PC-3 (cell line): Measurements from ENCODE around the gene ZNF614. TPM values are rescaled to one million over a fixed set of nuclear protein-coding genes. Genes with fewer than 3 reads are reported as not detected.

ENCODE experiments used
- ATAC-seq: fragments of 200-7000 bp; cut with Tn5 transposase; 2 replicates; pipeline ENCODE4 v1.9.1; 2020; ENCODE audit warnings: mild to moderate bottlenecking, moderate library complexity
- BruUV-seq: library from RNA; stranded (reverse); fragments of 400-500 nt; replicated peaks from 2 replicates; lab custom pipeline; 2021; lab: Mats Ljungman, UMichigan
- CTCF ChIA-PET: fragments of 300-600 bp; sonication (Branson Sonifier 250); formaldehyde crosslinking; loops from one replicate; lab custom pipeline; 2022; ENCODE audit warnings: antibody characterized with exemption; lab: Charles Lee
- POLR2A ChIA-PET: fragments of 300-600 bp; sonication (Branson Sonifier 250); formaldehyde crosslinking; loops from one replicate; lab custom pipeline; 2022; ENCODE audit warnings: antibody characterized with exemption; ENCODE audit not compliant: unreplicated experiment; lab: Charles Lee
- DNase-seq: peaks from one replicate; pipeline ENCODE4 v3.0.0-alpha.2; 2015
- H2AFZ ChIP-seq: fragments of 300-600 bp; sonication (generic); 2 replicates; pipeline ENCODE4 v1.6.0; 2016; ENCODE audit warnings: antibody characterized with exemption, low read length
- H3F3A ChIP-seq: fragments of 300-600 bp; sonication (generic); one replicate; pipeline ENCODE4 v1.6.0; 2017; ENCODE audit warnings: antibody characterized with exemption, low read length, control low read depth, mild to moderate bottlenecking; ENCODE audit not compliant: unreplicated experiment
- H3K27ac ChIP-seq: fragments of 300-600 bp; sonication (generic); 2 replicates; pipeline ENCODE4 v1.5.1; 2016; ENCODE audit warnings: mild to moderate bottlenecking, low read length
- H3K27me3 ChIP-seq: fragments of 300-600 bp; sonication (generic); 2 replicates; pipeline ENCODE4 v1.6.1; 2016; ENCODE audit warnings: low read length, mixed read lengths
- H3K36me3 ChIP-seq: fragments of 300-600 bp; sonication (generic); 2 replicates; pipeline ENCODE4 v1.6.1; 2016; ENCODE audit warnings: low read depth, mixed run types, low read length, mixed read lengths
- H3K4me1 ChIP-seq: fragments of 300-600 bp; sonication (generic); 2 replicates; pipeline ENCODE4 v1.5.1; 2016; ENCODE audit warnings: low read length; ENCODE audit not compliant: insufficient read depth
- H3K4me2 ChIP-seq: fragments of 300-600 bp; sonication (generic); 2 replicates; pipeline ENCODE4 v1.6.0; 2016; ENCODE audit warnings: low read length
- H3K4me3 ChIP-seq: fragments of 300-600 bp; sonication (generic); 2 replicates; pipeline ENCODE4 v1.5.1; 2016; ENCODE audit warnings: mild to moderate bottlenecking, low read length, mixed read lengths
- H3K79me2 ChIP-seq: fragments of 300-600 bp; sonication (generic); 2 replicates; pipeline ENCODE4 v1.6.1; 2017; ENCODE audit warnings: low read length, mixed read lengths
- H3K9ac ChIP-seq: fragments of 300-600 bp; sonication (generic); 2 replicates; pipeline ENCODE4 v1.6.0; 2016; ENCODE audit warnings: mild to moderate bottlenecking, low read length
- H3K9me2 ChIP-seq: fragments of 300-600 bp; sonication (generic); replicated peaks from 2 replicates; pipeline ENCODE4 v1.6.1; 2016; ENCODE audit warnings: mixed run types, low read length, mixed read lengths
- H3K9me3 ChIP-seq: fragments of 300-600 bp; sonication (generic); 2 replicates; pipeline ENCODE4 v1.6.1; 2016; ENCODE audit warnings: low read length, mixed read lengths
- H4K20me1 ChIP-seq: fragments of 300-600 bp; sonication (generic); 2 replicates; pipeline ENCODE4 v1.6.1; 2016; ENCODE audit warnings: low read length, mixed read lengths
- EZH2 ChIP-seq: fragments of 300-600 bp; sonication (generic); IDR thresholded peaks from one replicate; pipeline ENCODE4 v1.6.1; 2017; ENCODE audit warnings: antibody characterized with exemption, mild to moderate bottlenecking, low read length; ENCODE audit not compliant: unreplicated experiment
- EZH2phosphoT487 ChIP-seq: fragments of 300-600 bp; sonication (generic); IDR thresholded peaks from 2 replicates; pipeline ENCODE4 v1.6.1; 2018; ENCODE audit warnings: mild to moderate bottlenecking, antibody characterized with exemption, low read length, borderline replicate concordance
- intact Hi-C: fragments of 100-400 bp; cut with micrococcal nuclease; formaldehyde crosslinking; loops from 2 replicates; pipeline ENCODE4 v1.9.0; 2023
- total RNA-seq: library from RNA; depleted of rRNA; stranded (reverse); fragments of >200 nt; gene quantifications from 2 replicates; pipeline ENCODE4 v1.2.3, GENCODE V29; 2014
- TF ChIP-seq, protein P1 (sequence below): fragments of 300-600 bp; sonication (generic); conservative IDR thresholded peaks from 2 replicates; pipeline ENCODE4 v1.5.1; 2017; ENCODE audit warnings: antibody characterized with exemption, low read depth, mild to moderate bottlenecking, low read length

The ZNF614 gene
- total RNA-seq, 1 experiment from 2014 or later, result 10.4 TPM

DNA sequence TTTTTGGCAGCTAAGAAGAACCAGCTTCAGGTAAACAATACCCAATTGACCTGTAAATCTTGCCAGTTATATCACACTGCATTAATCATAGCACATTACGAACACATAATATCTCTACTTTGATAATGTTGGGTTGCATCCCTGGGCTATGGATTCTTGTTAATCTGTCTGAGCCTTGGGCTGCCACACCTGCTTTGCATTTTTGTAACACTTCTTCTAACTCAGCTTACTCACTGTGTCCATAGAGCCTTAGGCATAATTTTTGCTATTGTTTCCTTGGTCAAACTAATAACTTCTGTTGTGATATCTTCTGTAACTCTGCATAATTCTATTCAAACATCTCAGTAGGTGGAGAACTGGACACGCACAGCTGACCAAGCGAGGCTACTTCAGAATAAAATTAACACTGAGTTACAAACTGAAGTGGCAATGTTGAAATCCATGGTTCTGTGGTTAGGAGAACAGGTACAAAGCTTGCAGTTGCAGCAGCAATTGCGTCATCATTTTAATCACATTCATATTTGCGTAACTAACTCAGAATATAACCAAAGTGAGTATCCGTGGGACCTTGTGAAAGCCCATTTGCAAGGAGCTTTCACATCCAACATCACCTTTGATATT, 48.0 kb downstream of the ZNF614 start:
- ChIA-PET POLR2A (no interaction called here), CTCF (no interaction called here)
- peaks cover 80% of the 10 kb centered on the region for H3K9me3 ChIP-seq
- no peaks in the 10 kb centered on the region for H3K9me2 ChIP-seq
- BruUV-seq, result no TSS peak
- DNase-seq (no peak), ATAC-seq (no peak)
- intact Hi-C loops, result no loop called here
- peaks cover 34% of the 10 kb centered on the region for H3K79me2 ChIP-seq
- no peaks in the 10 kb centered on the region for H3K27me3 ChIP-seq
- no peak overlapping the region for H3K4me2 ChIP-seq
- H2AFZ ChIP-seq, result no peak overlapping the region
- no peaks in the 10 kb centered on the region for H3F3A ChIP-seq
- peaks cover 94% of the 10 kb centered on the region for H3K36me3 ChIP-seq
- no peak overlapping the region for H3K27ac ChIP-seq
- H3K4me3 ChIP-seq, result no peak overlapping the region
- H3K4me1 ChIP-seq, result no peaks in the 10 kb centered on the region
- no peaks in the 10 kb centered on the region for H4K20me1 ChIP-seq
- H3K9ac ChIP-seq, result no peak overlapping the region
- TF ChIP-seq EZH2 (no peak), EZH2phosphoT487 (no peak)
- TF ChIP-seq, protein P1, sequence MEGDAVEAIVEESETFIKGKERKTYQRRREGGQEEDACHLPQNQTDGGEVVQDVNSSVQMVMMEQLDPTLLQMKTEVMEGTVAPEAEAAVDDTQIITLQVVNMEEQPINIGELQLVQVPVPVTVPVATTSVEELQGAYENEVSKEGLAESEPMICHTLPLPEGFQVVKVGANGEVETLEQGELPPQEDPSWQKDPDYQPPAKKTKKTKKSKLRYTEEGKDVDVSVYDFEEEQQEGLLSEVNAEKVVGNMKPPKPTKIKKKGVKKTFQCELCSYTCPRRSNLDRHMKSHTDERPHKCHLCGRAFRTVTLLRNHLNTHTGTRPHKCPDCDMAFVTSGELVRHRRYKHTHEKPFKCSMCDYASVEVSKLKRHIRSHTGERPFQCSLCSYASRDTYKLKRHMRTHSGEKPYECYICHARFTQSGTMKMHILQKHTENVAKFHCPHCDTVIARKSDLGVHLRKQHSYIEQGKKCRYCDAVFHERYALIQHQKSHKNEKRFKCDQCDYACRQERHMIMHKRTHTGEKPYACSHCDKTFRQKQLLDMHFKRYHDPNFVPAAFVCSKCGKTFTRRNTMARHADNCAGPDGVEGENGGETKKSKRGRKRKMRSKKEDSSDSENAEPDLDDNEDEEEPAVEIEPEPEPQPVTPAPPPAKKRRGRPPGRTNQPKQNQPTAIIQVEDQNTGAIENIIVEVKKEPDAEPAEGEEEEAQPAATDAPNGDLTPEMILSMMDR, result no peak

DNA sequence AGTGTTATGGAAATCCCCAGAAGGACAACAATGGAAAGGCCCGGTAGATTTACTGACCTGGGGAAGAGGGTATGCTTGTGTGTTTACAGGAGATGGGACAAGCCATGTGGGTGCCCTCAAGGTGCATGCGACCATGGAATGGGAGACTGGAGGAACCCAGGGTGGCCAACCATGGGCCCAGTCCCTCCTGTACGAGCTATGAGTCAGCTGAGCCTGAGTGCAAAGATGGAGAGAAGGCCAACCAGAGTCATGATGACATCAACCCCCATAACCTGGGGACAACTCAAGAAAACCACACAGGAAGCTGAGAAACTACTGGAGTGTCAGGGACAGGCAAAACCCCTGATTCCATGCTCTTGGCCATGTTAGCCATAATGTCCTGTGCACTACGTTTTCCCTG, 49.3 kb downstream of the ZNF614 start:
- Histone ChIP-seq H3K27ac (no peak overlapping the region), H3K79me2 (peaks cover 21% of the 10 kb centered on the region), H3K4me1 (no peaks in the 10 kb centered on the region), H3K27me3 (no peaks in the 10 kb centered on the region), H3K4me2 (no peak overlapping the region), H3K9me2 (no peaks in the 10 kb centered on the region), H3K4me3 (no peak overlapping the region), H3K36me3 (peaks cover 97% of the 10 kb centered on the region), H3K9me3 (peaks cover 81% of the 10 kb centered on the region), H3F3A (no peaks in the 10 kb centered on the region), H2AFZ (no peak overlapping the region), H3K9ac (no peak overlapping the region), H4K20me1 (no peaks in the 10 kb centered on the region)
- POLR2A ChIA-PET, result no interaction called here
- ATAC-seq, result no peak
- BruUV-seq, result no TSS peak
- CTCF ChIA-PET, result no interaction called here
- DNase-seq, result no peak
- no peak for TF ChIP-seq EZH2
- no peak for TF ChIP-seq EZH2phosphoT487
- TF ChIP-seq, protein P1, result no peak
- intact Hi-C loops, result no loop called here

DNA sequence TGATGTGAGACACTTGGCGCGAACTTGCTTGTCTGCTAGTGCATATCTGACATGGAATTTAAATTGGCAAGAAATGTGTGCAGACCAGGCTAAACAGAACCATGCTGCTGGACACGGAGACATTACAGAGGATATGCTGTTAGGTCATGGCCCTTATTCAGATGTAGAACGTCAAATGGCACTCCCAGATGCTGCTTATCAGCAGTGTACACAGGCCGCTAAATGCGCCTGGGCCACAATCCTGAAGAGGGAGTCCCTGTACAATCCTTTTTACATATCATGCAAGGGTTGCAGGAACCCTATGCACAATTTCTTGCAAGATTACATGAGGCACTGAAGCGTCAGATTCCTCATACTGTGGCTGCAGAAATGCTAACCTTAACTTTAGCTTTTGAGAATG, 50.8 kb downstream of the ZNF614 start:
- Histone ChIP-seq H3K4me3 (no peak overlapping the region; the same call in 1 of the 2 replicates), H3K9me3 (peaks cover 76% of the 10 kb centered on the region), H3K4me1 (no peaks in the 10 kb centered on the region), H3K9ac (no peak overlapping the region), H3K79me2 (peaks cover 11% of the 10 kb centered on the region), H3K27ac (no peak overlapping the region), H3K4me2 (no peak overlapping the region), H2AFZ (no peak overlapping the region), H3K9me2 (no peaks in the 10 kb centered on the region), H3K36me3 (peaks cover 97% of the 10 kb centered on the region), H3F3A (no peaks in the 10 kb centered on the region), H4K20me1 (no peaks in the 10 kb centered on the region), H3K27me3 (no peaks in the 10 kb centered on the region)
- intact Hi-C loops, result no loop called here
- ATAC-seq, result no peak
- no peak for TF ChIP-seq EZH2phosphoT487
- TF ChIP-seq, protein P1, result no peak
- no peak for TF ChIP-seq EZH2
- DNase-seq, result no peak
- ChIA-PET CTCF (no interaction called here), POLR2A (no interaction called here)
- BruUV-seq, result no TSS peak
